IMR-90 (cell line): ENCODE data around the gene NAXE. TPM values are rescaled to one million over a fixed set of nuclear protein-coding genes. Genes with fewer than 3 reads are reported as not detected.

Source experiments
- ATAC-seq: fragments of 200-7000 bp; cut with Tn5 transposase; 2 replicates; pipeline ENCODE4 v1.9.1; 2020; ENCODE audit warnings: low read depth, mild to moderate bottlenecking, moderate library complexity
- BruUV-seq: library from RNA; stranded (reverse); fragments of 400-500 nt; replicated peaks from 2 replicates; lab custom pipeline; 2021; lab: Mats Ljungman, UMichigan
- CTCF ChIA-PET: fragments of 300-600 bp; formaldehyde crosslinking; extraction: SDS; loops from one replicate; lab custom pipeline; 2021; ENCODE audit warnings: antibody characterized with exemption; lab: Yijun Ruan, JAX
- POLR2A ChIA-PET: fragments of 300-600 bp; sonication (Branson Sonifier 250); formaldehyde crosslinking; loops from one replicate; lab custom pipeline; 2022; ENCODE audit warnings: antibody characterized with exemption; ENCODE audit not compliant: unreplicated experiment; lab: Charles Lee
- DNase-seq: peaks from one replicate; pipeline ENCODE4 v3.0.0; 2013
- H2AFZ ChIP-seq: replicated peaks from 2 replicates; pipeline ENCODE3; 2013; ENCODE audit warnings: low read length, mild to moderate bottlenecking; ENCODE audit not compliant: poor library complexity
- H2AK5ac ChIP-seq: 2 replicates; pipeline ENCODE4 v1.6.1; 2013; ENCODE audit warnings: low read depth, low read length, inconsistent platforms
- H2AK9ac ChIP-seq: replicated peaks from 2 replicates; pipeline ENCODE3; 2013; ENCODE audit warnings: mild to moderate bottlenecking, low read depth, low read length, moderate library complexity; ENCODE audit not compliant: poor library complexity
- H2BK120ac ChIP-seq: 2 replicates; pipeline ENCODE4 v1.6.1; 2013; ENCODE audit warnings: low read depth, low read length, inconsistent platforms
- H2BK15ac ChIP-seq: 3 replicates; pipeline ENCODE4 v1.6.1; 2013; ENCODE audit warnings: low read depth, low read length, inconsistent platforms
- H2BK20ac ChIP-seq: 2 replicates; pipeline ENCODE4 v1.6.1; 2013; ENCODE audit warnings: low read depth, mild to moderate bottlenecking, inconsistent platforms, low read length, moderate library complexity
- H2BK5ac ChIP-seq: 2 replicates; pipeline ENCODE4 v1.6.1; 2013; ENCODE audit warnings: mild to moderate bottlenecking, low read depth, low read length, inconsistent platforms; ENCODE audit not compliant: poor library complexity, severe bottlenecking
- H3K14ac ChIP-seq: replicated peaks from 2 replicates; pipeline ENCODE4 v1.6.1; 2013; ENCODE audit warnings: low read depth, low read length, inconsistent platforms
- H3K18ac ChIP-seq: 2 replicates; pipeline ENCODE4 v1.6.1; 2013; ENCODE audit warnings: low read depth, low read length, control low read depth
- H3K23ac ChIP-seq: 2 replicates; pipeline ENCODE4 v1.6.1; 2013; ENCODE audit warnings: low read depth, low read length, inconsistent platforms
- H3K27ac ChIP-seq: 2 replicates; pipeline ENCODE4 v1.5.1; 2013; ENCODE audit warnings: mild to moderate bottlenecking, control low read depth, low read length; ENCODE audit not compliant: insufficient read depth
- H3K27me3 ChIP-seq: 2 replicates; pipeline ENCODE4 v1.6.1; 2013; ENCODE audit warnings: low read length; ENCODE audit not compliant: control insufficient read depth, insufficient read depth
- H3K36me3 ChIP-seq: 2 replicates; pipeline ENCODE4 v1.6.1; 2013; ENCODE audit warnings: low read length, mixed read lengths; ENCODE audit not compliant: control insufficient read depth, insufficient read depth
- H3K4ac ChIP-seq: 2 replicates; pipeline ENCODE4 v1.6.1; 2013; ENCODE audit warnings: low read depth, low read length, inconsistent platforms
- H3K4me1 ChIP-seq: 2 replicates; pipeline ENCODE4 v1.6.1; 2013; ENCODE audit warnings: low read length, mixed read lengths; ENCODE audit not compliant: control insufficient read depth, insufficient read depth
- H3K4me2 ChIP-seq: 2 replicates; pipeline ENCODE4 v1.6.1; 2013; ENCODE audit warnings: low read depth, mild to moderate bottlenecking, control low read depth, low read length, moderate library complexity
- H3K4me3 ChIP-seq: 2 replicates; pipeline ENCODE4 v1.5.1; 2013; ENCODE audit warnings: low read depth, mild to moderate bottlenecking, control low read depth, low read length, moderate library complexity; ENCODE audit not compliant: insufficient read depth
- H3K56ac ChIP-seq: 2 replicates; pipeline ENCODE4 v1.6.1; 2013; ENCODE audit warnings: low read length, inconsistent platforms; ENCODE audit not compliant: insufficient read depth; ENCODE audit errors: extremely low read depth
- H3K79me1 ChIP-seq, 2 experiments: 2 replicates each; pipeline ENCODE4 v1.6.1; 2013; ENCODE audit warnings: low read length in 2 of 2, inconsistent platforms in 1 of 2, low read depth in 1 of 2
- H3K9ac ChIP-seq: 2 replicates; pipeline ENCODE4 v1.6.1; 2013; ENCODE audit warnings: low read depth, low read length, control low read depth
- H3K9me1 ChIP-seq: 2 replicates; pipeline ENCODE4 v1.6.1; 2013; ENCODE audit warnings: low read length, inconsistent platforms; ENCODE audit not compliant: insufficient read depth
- H3K9me3 ChIP-seq: 2 replicates; pipeline ENCODE4 v1.6.1; 2013; ENCODE audit warnings: low read length; ENCODE audit not compliant: control insufficient read depth, insufficient read depth
- H4K20me1 ChIP-seq: 2 replicates; pipeline ENCODE4 v1.6.1; 2013; ENCODE audit warnings: low read length, inconsistent platforms; ENCODE audit not compliant: insufficient read depth
- H4K5ac ChIP-seq: 2 replicates; pipeline ENCODE4 v1.6.1; 2013; ENCODE audit warnings: mild to moderate bottlenecking, low read depth, low read length, control low read depth
- H4K8ac ChIP-seq, 2 experiments: 2 replicates each; pipeline ENCODE4 v1.6.1; 2013; ENCODE audit warnings: low read depth in 2 of 2, low read length in 2 of 2, control low read depth in 1 of 2, inconsistent platforms in 1 of 2
- H4K91ac ChIP-seq: 2 replicates; pipeline ENCODE4 v1.6.1; 2013; ENCODE audit warnings: low read depth, low read length, inconsistent platforms; ENCODE audit not compliant: insufficient read depth
- BHLHE40 ChIP-seq: fragments of 150-350 bp; IDR thresholded peaks from 2 replicates; pipeline ENCODE4 v1.6.1; 2016; ENCODE audit warnings: mild to moderate bottlenecking, low read depth, low read length
- CEBPB ChIP-seq: IDR thresholded peaks from 2 replicates; pipeline ENCODE4 v1.6.1; 2012; ENCODE audit warnings: low read depth, low read length, improper control_type of control experiment
- CHD1 ChIP-seq: IDR thresholded peaks from 2 replicates; pipeline ENCODE4 v1.6.1; 2012; ENCODE audit warnings: low read depth, low read length, improper control_type of control experiment
- MAFK ChIP-seq: IDR thresholded peaks from 2 replicates; pipeline ENCODE4 v1.6.1; 2012; ENCODE audit warnings: low read depth, low read length, improper control_type of control experiment
- MXI1 ChIP-seq: IDR thresholded peaks from 2 replicates; pipeline ENCODE4 v1.6.1; 2012; ENCODE audit warnings: low read depth, mild to moderate bottlenecking, low read length, moderate library complexity, borderline replicate concordance
- NFE2L2 ChIP-seq: fragments of 150-350 bp; IDR thresholded peaks from 2 replicates; pipeline ENCODE4 v1.6.1; 2016; ENCODE audit warnings: low read depth, mild to moderate bottlenecking, low read length
- POLR2A ChIP-seq: IDR thresholded peaks from 2 replicates; pipeline ENCODE4 v1.6.1; 2012; ENCODE audit warnings: mild to moderate bottlenecking, low read depth, low read length
- RFX5 ChIP-seq: IDR thresholded peaks from 2 replicates; pipeline ENCODE4 v1.8.0; 2012; ENCODE audit warnings: low read depth, mild to moderate bottlenecking, low read length, moderate library complexity
- SMC3 ChIP-seq: fragments of 150-350 bp; IDR thresholded peaks from 2 replicates; pipeline ENCODE4 v1.6.1; 2016; ENCODE audit warnings: low read depth, mild to moderate bottlenecking, antibody characterized with exemption, low read length, moderate library complexity
- USF2 ChIP-seq: fragments of 150-350 bp; IDR thresholded peaks from 2 replicates; pipeline ENCODE4 v1.6.1; 2017; ENCODE audit warnings: mild to moderate bottlenecking, antibody characterized with exemption, low read length, low read depth
- whole genome bisulfite sequencing, 2 experiments: methylation state at CpG; one replicate each; pipeline versions ENCODE4 v1.1.5 to v1.1.7; 2013; ENCODE audit warnings: missing lambda C conversion rate in 2 of 2; ENCODE audit not compliant: insufficient read length in 1 of 2; ENCODE audit errors: extremely low coverage in 2 of 2; 5-methylcytosine and 5-hydroxymethylcytosine counted together
- dilution Hi-C: fragments of 300-500 bp; cut with HindIII; formaldehyde crosslinking; loops from one replicate; pipeline ENCODE4 v1.14.3; 2018; ENCODE audit warnings: low sequenced_read_pairs; ENCODE audit not compliant: unreplicated experiment
- in situ Hi-C: fragments of 300-500 bp; cut with MboI; formaldehyde crosslinking; loops from 3 replicates; pipeline ENCODE4 v1.14.3; 2019; ENCODE audit warnings: low sequenced_read_pairs, inconsistent platforms, mixed read lengths
- intact Hi-C: fragments of 100-400 bp; cut with micrococcal nuclease; formaldehyde crosslinking; loops from 2 replicates; pipeline ENCODE4 v1.10.0; 2022
- polyA plus RNA-seq, 3 experiments: library from polyadenylated mRNA; depleted of rRNA; stranded (reverse); fragments of >200 nt; gene quantifications; 2 replicates each; pipeline ENCODE4 v1.2.3, GENCODE V29; 2012; ENCODE audit warnings: low replicate concordance in 1 of 3
- total RNA-seq: library from RNA; depleted of rRNA; stranded (reverse); fragments of >200 nt; gene quantifications from 2 replicates; pipeline ENCODE4 v1.2.3, GENCODE V29; 2012
- TF ChIP-seq, protein P1 (sequence below): conservative IDR thresholded peaks from 2 replicates; pipeline ENCODE4 v1.5.1; 2012; ENCODE audit warnings: mild to moderate bottlenecking, low read depth, low read length, improper control_type of control experiment

Gene NAXE
- total and polyA plus RNA-seq, 2 of the 4 experiments (the other 2 are of a cell fraction): 61.0 to 74.2 TPM

GRCh38 chr1:156581661-156582387, 9.8 kb upstream of the NAXE start:
- no peaks in the 10 kb centered on the region for H3K79me1 ChIP-seq
- no peak overlapping the region for H4K5ac ChIP-seq
- H3K4me1 ChIP-seq: no peaks in the 10 kb centered on the region
- DNase-seq: no peak
- no peak overlapping the region for H3K18ac ChIP-seq
- H2BK120ac ChIP-seq: no peak overlapping the region
- H4K20me1 ChIP-seq: no peaks in the 10 kb centered on the region
- H3K9me1 ChIP-seq: no peaks in the 10 kb centered on the region
- intact Hi-C loops: no loop called here
- no peak overlapping the region for H2AFZ ChIP-seq
- H2AK5ac ChIP-seq: no peak overlapping the region
- dilution Hi-C loops: no loop called here
- no peaks in the 10 kb centered on the region for H3K36me3 ChIP-seq
- no peak overlapping the region for H3K4me3 ChIP-seq
- in situ Hi-C loops: no loop called here
- ChIA-PET CTCF (no interaction called here), POLR2A (no interaction called here)
- H3K27me3 ChIP-seq: peaks cover 21% of the 10 kb centered on the region
- H3K23ac ChIP-seq: no peak overlapping the region
- no peak overlapping the region for H3K14ac ChIP-seq
- H3K27ac ChIP-seq: no peak overlapping the region
- H3K56ac ChIP-seq: no peak overlapping the region
- H2BK5ac ChIP-seq: no peak overlapping the region
- no peaks in the 10 kb centered on the region for H3K9me3 ChIP-seq
- BruUV-seq: no TSS peak
- no peak overlapping the region for H4K8ac ChIP-seq
- no peak overlapping the region for H2BK20ac ChIP-seq
- H4K91ac ChIP-seq: no peak overlapping the region
- no peak for ATAC-seq
- H3K9ac ChIP-seq: no peak overlapping the region
- no peak overlapping the region for H2BK15ac ChIP-seq
- TF ChIP-seq SMC3 (no peak), USF2 (no peak), RFX5 (no peak), BHLHE40 (no peak), CHD1 (no peak), MXI1 (no peak), MAFK (no peak), CEBPB (no peak), POLR2A (no peak), NFE2L2 (no peak)
- TF ChIP-seq, protein P1, sequence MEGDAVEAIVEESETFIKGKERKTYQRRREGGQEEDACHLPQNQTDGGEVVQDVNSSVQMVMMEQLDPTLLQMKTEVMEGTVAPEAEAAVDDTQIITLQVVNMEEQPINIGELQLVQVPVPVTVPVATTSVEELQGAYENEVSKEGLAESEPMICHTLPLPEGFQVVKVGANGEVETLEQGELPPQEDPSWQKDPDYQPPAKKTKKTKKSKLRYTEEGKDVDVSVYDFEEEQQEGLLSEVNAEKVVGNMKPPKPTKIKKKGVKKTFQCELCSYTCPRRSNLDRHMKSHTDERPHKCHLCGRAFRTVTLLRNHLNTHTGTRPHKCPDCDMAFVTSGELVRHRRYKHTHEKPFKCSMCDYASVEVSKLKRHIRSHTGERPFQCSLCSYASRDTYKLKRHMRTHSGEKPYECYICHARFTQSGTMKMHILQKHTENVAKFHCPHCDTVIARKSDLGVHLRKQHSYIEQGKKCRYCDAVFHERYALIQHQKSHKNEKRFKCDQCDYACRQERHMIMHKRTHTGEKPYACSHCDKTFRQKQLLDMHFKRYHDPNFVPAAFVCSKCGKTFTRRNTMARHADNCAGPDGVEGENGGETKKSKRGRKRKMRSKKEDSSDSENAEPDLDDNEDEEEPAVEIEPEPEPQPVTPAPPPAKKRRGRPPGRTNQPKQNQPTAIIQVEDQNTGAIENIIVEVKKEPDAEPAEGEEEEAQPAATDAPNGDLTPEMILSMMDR: no peak
- H3K4ac ChIP-seq: no peak overlapping the region
- 83% methylated on average over 16 of the region's 21 CpGs; no CpG with 5 or more reads in 1 of the 2 experiments for WGBS, 2 experiments
- H2AK9ac ChIP-seq: peak overlapping the region; percentile 55
- H3K4me2 ChIP-seq: no peak overlapping the region
